Measurements from ENCODE around the gene BAIAP3.
"Not testable (repeated sequence)": the region's sequence is repeated elsewhere in the genome, so short reads cannot be mapped to it uniquely, and the experiment has no call there.

Gene BAIAP3

DNA sequence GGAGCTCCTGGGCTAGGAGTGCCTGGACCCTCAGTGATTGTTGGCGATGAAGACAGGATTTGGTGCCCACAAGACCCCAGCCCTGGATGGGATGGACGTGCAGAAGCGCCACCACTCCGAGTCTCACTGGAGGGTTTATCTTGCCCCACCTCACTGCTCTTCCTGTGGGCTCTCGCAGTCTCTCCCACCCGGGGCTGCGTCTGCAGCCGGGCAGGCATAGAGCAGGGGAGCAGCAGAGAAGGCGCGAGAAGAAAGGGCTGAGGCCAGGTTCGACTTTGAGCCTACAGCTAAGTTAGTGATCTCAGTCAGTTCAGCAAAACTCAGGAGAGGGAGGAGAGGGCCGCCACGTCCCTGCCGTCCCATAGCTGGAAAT, 17.4 kb upstream of the BAIAP3 start:
- DNase-seq (ENCODE audit: low spot score) = no peak

- no peak for DNase-seq (ENCODE audit: low spot score)
Observed at GRCh38 chr16:1317479-1318267, 15.8 kb upstream of the BAIAP3 start.

GRCh38 chr16:1318268-1318545, 15.2 kb upstream of the BAIAP3 start:
- DNase-seq (ENCODE audit: low spot score) = no peak

DNA sequence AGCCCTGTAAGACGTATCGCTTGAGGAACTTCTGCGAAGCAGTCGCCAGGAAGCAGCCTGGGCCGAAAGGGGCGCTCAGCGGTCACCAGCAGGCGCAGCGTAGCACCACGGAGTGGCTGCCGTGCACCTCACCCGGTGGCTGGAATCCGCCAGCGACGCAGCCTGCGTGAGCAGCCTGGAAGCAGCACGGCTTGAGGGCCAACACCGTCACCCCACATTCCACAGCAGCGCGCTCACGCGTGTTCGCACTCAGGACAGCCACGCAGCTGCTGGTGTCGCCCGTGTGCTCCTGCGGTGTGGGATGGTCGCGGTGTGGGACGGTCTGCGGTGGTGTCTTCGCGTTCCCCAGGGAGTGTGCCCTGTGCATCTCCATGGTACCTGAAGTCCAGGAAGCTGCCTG, 14.4 kb upstream of the BAIAP3 start:
- no peak for DNase-seq (ENCODE audit: low spot score)

GRCh38 chr16:1320097-1320496, 13.3 kb upstream of the BAIAP3 start:
- no peak for DNase-seq (ENCODE audit: low spot score)

- no peak for DNase-seq (ENCODE audit: low spot score)
Observed at GRCh38 chr16:1320658-1321240, 12.7 kb upstream of the BAIAP3 start.

DNA sequence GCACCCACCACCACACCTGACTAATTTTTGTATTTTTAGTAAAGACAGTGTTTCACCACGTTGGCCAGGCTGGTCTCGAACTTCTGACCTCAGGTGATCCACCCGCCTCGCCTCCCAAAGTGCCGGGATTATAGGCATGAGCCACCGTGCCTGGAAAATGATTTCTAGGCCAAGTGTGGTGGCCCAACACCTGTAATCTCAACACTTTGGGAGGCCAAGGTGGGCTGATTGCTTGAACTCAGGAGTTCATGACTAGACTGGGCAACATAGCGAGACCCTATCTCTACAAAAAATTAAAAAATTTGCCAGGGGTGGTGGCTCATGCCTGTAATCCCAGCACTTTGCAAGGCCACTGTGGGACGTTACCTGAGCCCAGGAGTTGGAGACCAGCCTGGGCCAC, 11.0 kb upstream of the BAIAP3 start:
- no peak for DNase-seq (ENCODE audit: low spot score)

DNA sequence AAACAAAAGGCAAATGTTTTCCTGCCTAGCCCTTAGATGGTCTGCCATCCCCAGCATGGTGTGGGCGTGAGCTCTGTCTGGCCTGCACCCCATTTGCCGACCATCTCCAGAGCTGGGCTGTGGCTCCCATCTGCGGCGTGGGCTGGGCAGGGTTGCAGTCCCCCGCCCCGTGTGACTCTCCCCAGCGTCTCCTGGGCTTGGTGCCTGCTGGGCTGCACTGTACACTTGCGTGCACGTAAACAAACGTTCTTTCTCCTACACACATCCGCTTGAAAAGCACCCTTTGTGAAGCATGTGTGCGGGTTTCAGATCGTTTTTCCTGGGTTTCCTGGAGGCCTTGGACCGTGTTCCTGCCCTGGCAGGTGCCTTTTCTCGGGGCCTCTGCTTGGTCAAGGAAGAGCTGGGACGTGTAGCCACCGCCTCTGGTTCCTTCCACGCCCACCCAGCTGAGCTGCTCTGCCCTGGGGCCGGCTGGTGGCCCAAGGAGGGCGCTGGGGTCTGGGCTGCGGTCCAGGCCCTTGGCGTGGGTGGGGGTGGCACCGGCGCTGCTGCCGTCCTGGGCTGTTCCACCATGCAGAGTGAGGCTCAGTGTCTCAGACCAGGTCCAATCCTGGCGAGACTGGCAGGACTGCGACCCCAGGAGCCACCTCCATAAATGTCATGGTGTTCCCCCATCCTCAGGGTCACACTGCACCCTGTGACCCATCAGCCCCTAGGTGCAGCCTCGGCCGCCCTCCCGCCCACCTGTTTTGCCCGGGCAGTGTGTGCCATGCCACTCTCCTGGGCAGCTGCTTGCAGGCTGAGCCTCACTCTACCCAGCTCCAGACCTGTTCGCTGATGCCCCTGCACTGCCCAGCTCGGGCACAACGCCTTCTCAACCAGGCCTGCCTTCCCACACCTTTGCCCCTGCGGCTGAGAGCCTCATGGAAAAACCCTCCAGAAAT, 9.9 kb upstream of the BAIAP3 start:
- DNase-seq (ENCODE audit: low spot score) = no peak

- no peak for DNase-seq (ENCODE audit: low spot score)
Observed at GRCh38 chr16:1324286-1324826, 9.1 kb upstream of the BAIAP3 start.

DNA sequence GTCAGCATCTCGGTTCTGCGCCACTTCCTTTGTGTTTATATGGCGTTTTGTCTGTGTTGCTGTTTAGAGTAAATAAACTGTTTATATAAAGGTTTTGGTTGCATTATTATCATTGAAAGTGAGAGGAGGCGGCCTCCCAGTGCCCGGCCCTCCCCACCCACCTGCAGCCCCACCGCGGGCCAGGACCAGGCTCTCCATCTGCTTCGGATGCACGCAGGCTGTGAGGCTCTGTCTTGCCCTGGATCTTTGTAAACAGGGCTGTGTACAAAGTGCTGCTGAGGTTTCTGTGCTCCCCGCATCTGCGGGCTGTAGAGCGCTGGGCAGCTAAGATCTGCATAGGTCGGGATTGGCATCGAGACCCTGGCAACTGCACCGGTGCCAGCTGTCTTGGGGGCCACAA, 8.2 kb upstream of the BAIAP3 start:
- DNase-seq (ENCODE audit: low spot score) = no peak

DNA sequence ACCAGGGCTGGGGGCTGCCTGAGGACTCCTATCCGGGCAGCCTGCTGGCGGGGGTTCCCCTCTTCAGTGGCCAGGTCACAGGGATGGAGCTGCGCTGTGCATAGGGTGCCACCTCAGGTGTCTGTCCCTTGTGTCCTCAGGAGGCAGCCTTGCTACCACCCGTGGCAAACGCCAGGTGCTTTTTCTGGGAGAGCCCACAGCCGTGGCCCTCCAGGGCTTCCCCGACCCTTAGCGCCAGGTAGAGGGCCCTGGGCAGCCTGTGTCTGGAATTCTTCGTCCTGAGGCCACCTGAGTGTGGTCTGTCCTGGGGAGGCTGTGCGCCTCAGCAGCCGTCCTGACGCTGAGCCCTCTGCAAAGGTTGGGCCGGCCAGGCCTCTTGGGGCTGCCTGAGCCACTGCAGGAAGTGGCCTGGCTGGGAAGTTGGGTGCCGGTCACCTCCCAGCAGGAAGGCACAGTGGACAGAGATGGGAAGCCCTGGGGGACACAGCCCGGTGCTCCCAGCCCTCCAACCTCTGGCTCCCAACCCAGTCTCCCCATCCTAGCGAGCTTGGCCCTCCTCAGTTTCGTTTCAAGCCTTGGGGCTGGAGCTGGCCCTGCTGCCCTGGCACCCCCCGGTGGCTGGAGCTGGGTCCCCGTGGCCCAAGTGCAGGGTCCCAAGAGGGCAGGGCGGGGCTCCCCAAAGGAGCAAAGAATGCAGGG, 7.6 kb upstream of the BAIAP3 start:
- DNase-seq (ENCODE audit: low spot score) = no peak

- no peak for DNase-seq (ENCODE audit: low spot score)
Observed at GRCh38 chr16:1326391-1326790, 7.1 kb upstream of the BAIAP3 start.

- no peak for DNase-seq (ENCODE audit: low spot score)
Observed at GRCh38 chr16:1326946-1327618, 6.4 kb upstream of the BAIAP3 start.

GRCh38 chr16:1327619-1327947, 5.9 kb upstream of the BAIAP3 start:
- DNase-seq (ENCODE audit: low spot score) = no peak

- DNase-seq (ENCODE audit: low spot score) = not testable (repeated sequence)
Observed at GRCh38 chr16:1328136-1328535, 5.3 kb upstream of the BAIAP3 start.

DNA sequence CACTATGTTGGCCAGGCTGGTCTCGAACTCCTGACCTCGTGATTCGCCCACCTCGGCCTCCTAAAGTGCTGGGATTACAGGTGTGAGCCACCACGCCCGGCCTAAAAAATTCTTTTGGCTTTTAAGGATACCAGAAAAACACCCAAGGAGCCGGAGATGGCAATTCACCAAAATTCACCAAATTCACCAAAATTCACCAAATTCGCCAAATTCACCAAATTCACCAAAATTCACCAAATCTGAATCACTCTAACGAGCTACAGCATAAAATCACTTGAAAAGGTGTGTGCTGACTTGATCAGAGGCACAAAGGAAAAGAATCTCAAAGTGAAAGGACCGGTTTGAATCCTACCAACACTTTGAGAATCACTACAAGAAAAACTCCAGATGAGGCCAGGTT, 4.5 kb upstream of the BAIAP3 start:
- DNase-seq (ENCODE audit: low spot score) = not testable (repeated sequence)

DNA sequence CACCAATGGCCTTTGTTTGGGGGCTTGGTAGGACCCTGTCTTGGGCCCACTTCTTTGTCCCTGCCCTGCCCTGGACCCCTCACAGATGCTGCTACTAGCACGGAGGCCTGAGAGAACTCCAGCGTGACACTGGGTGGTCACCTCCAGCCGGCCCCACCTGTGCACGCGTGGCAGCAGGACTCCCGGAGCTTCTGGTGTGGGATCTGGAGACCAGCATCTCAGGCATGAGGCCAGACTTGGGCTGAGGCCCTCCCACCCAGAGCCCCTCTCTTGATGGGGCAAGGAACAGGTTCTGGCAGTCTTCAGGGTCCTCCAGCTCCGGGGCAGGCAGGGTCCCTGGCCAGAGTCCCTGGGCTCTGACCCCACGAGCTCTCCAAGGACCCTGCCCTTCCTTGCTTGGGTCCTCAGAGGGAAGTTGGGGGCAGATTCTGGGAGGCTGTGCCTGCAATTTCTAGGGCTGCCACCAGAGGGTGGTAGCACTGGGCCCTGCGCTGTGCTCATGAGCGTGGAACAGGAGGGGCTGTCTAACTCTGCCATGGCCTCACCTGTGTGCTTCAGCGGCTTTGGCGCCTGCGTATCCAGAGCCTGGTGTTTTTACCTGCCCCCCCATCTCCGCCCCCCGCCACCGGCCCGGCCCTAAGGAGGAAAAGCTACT, 3.1 kb upstream of the BAIAP3 start:
- no peak for DNase-seq (ENCODE audit: low spot score)

- DNase-seq (ENCODE audit: low spot score) = no peak
Observed at GRCh38 chr16:1330931-1331711, 2.3 kb upstream of the BAIAP3 start.

- DNase-seq (ENCODE audit: low spot score) = peak; percentile 46
Observed at GRCh38 chr16:1331712-1332617, 1.5 kb upstream of the BAIAP3 start.
